GM12872 (cell line): ENCODE results near the gene AK4.

Experiments
- TF ChIP-seq, protein P1 (sequence below): IDR thresholded peaks from 3 replicates; pipeline ENCODE4 v1.5.1; 2011; ENCODE audit warnings: low read depth, mild to moderate bottlenecking, low read length, moderate library complexity; ENCODE audit not compliant: insufficient read depth

The AK4 gene

DNA sequence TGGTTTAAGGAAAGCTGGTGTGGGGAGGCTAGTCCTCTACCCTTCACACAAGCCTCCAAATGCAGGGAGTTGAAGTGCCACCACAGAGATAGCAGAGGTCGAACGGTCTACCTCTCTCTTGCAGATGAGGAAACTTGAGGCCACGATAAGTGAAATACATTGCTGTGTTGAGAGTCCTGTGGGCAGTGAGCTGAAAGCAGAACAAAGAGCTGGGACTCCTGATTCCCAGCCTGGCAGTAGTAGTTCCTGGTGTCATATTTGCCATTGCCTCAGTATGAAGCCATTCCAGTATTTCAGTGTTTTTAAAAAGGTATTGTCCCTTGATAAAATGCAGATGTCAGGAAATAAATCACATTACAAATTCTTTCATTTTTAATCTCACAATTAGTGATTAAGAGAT, 28.6 kb downstream of the AK4 start:
- TF ChIP-seq, protein P1, sequence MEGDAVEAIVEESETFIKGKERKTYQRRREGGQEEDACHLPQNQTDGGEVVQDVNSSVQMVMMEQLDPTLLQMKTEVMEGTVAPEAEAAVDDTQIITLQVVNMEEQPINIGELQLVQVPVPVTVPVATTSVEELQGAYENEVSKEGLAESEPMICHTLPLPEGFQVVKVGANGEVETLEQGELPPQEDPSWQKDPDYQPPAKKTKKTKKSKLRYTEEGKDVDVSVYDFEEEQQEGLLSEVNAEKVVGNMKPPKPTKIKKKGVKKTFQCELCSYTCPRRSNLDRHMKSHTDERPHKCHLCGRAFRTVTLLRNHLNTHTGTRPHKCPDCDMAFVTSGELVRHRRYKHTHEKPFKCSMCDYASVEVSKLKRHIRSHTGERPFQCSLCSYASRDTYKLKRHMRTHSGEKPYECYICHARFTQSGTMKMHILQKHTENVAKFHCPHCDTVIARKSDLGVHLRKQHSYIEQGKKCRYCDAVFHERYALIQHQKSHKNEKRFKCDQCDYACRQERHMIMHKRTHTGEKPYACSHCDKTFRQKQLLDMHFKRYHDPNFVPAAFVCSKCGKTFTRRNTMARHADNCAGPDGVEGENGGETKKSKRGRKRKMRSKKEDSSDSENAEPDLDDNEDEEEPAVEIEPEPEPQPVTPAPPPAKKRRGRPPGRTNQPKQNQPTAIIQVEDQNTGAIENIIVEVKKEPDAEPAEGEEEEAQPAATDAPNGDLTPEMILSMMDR, result no peak

DNA sequence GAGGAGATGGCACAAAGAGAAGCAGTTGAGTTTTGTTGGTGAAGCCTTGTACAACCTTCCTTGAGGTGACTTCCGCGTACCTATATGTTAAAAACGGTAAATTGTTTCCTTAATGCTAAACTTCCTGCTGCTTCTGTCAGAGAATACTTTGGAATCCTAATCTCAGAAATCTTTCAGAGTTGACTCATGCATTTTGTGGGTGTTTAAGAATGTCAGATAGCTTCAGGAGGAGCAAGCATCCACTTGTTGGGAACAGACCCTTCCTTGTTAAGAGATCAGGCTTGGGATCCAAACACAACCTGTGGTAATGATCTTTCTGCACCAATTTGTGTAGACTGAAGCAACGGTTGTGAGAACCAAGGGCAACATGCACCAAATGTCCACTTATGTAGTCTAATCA, 29.5 kb downstream of the AK4 start:
- TF ChIP-seq, protein P1, result no peak

DNA sequence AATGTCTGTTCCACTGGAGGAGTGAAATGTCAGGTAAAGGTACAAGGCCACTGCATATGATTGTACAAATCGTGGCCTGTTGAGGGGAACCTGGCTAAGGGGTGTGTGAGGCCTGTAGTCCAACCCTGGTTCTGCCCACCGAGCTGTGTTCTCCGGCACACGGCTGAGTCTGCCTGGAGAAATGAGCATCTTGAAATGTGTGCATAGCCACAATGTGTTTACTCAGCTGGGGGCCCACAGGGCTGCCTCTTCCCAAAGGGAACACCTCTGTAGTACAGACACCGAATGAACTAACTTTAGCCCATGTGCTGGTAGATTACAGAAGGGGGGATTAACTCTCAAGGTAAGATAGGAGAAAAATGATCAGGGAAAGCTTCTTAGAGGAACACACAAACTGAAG, 30.2 kb downstream of the AK4 start:
- TF ChIP-seq, protein P1, result no peak

DNA sequence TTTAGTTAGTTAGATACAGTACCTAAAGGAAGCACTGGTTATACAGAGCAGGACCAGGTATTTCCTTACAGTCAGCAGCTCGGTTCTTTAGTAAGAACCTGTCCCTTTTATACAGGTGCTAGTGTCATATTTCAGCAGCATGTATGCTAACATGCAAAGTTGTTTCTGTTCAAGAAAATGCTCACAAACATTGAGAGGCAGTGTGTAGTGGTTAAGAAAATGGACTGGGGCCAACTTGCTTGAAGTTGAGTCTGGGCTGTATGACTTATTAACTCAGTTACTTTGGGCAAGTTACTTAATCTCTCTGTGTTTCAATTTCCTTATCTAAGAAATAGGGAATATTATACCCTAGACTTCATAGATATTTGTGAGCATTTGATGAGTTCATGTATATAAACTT, 31.1 kb downstream of the AK4 start:
- TF ChIP-seq, protein P1, result no peak

DNA sequence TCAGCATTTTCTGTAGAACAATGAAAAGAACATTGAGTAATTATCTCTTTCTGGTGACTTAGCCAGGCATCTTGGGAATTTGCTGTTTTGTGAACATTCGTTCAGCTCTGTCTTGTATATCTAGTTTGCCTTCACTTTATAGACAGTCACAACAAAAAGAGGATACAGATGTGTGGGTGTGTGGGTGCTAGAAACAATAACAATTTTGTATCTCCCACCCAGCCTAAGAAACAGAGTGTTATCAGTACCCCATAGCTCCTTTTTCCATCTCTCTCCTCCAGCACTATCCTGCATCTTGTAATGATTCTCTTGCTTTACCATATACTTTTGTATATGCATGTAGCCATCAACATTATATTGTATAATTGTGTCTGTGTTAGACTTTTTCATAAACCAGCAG, 33.0 kb downstream of the AK4 start:
- TF ChIP-seq, protein P1, result no peak

DNA sequence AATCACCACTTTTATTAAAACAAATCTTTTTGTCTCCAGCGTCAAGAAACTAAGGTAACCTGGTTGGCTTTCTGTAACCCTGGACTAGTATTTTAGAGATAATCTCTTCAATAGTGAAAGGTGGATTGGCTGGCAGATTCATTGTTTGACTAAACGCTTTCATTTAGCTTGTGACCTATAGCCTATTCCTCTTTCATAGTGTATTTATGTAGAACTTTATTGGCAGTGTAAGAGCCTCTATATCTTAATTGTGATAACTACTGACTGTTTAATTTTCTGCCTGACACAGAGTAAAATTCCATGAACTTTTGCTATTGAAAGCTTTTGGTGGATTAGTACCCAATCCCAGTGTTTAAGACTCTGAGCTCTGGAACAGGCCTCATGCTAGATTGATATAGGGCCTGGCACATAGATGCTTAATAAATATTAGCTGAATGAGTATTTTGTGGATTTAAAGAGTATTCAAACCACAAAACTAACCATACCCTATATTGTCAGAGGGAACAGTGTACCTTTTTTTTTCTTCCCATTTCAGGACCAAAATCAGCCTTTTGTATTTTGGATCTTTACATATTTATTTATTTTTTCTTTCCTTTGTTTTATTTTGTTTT, 34.8 kb downstream of the AK4 start:
- TF ChIP-seq, protein P1, result no peak

DNA sequence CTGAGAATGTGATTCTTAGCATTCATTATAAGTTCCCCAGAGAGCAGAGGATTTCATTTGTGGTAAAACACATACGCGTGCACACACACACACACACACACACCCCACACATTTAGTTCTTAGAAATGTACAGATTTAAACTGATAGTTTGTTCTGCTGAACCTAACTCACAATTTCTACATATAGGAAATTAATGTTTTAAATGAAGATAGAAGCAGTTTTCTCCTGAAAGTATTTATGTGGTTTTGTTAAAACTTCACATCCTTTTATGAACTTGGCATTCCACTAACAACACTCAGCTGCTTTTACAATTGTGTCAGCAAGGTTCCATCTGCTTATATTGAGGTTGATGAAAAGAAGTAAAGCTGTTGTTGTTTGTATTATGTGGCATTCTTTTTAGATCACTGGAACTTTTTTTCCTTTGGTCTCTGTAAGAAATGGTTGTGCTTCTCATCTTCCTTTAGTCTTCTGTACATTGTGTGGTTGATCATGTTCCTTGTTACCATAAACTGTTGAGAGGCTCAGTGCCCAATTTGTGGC, 41.6 kb downstream of the AK4 start:
- TF ChIP-seq, protein P1, result no peak
